H1 (cell line): ENCODE data around the gene JAG2. TPM values are rescaled to one million over a fixed set of nuclear protein-coding genes. Genes with fewer than 3 reads are reported as not detected.

ENCODE experiments used
- CTCF ChIA-PET: fragments of 300-600 bp; sonication (Branson Sonifier 250); formaldehyde crosslinking; loops from one replicate; lab custom pipeline; 2021; ENCODE audit not compliant: partially characterized antibody; lab: Charles Lee
- POLR2A ChIA-PET: fragments of 300-600 bp; sonication (Branson Sonifier 250); formaldehyde crosslinking; loops from one replicate; lab custom pipeline; 2021; ENCODE audit warnings: inconsistent platforms; ENCODE audit not compliant: partially characterized antibody; lab: Charles Lee
- DNase-seq, 2 experiments: peaks; one replicate each; pipeline versions ENCODE4 v3.0.0 to v3.0.0-alpha.2; 2010 to 2022; ENCODE audit warnings: low spot score in 2 of 2, low read depth in 1 of 2, mixed read lengths in 1 of 2
- FAIRE-seq: peaks from 2 replicates; lab custom pipeline; 2011; peaks lifted over from hg19 to GRCh38; lab: Jason Lieb, UNC
- H2AFZ ChIP-seq: 2 replicates; pipeline ENCODE4 v1.8.1; 2012; ENCODE audit warnings: low read length, inconsistent platforms
- H2AK5ac ChIP-seq: 2 replicates; pipeline ENCODE4 v1.6.1; 2013; ENCODE audit warnings: low read depth, low read length
- H2BK120ac ChIP-seq: replicated peaks from 2 replicates; pipeline ENCODE3; 2013; ENCODE audit warnings: low read depth, low read length, inconsistent platforms
- H2BK12ac ChIP-seq: 2 replicates; pipeline ENCODE4 v1.6.1; 2013; ENCODE audit warnings: low read depth, low read length
- H2BK15ac ChIP-seq: 2 replicates; pipeline ENCODE4 v1.6.1; 2013; ENCODE audit warnings: low read length
- H2BK20ac ChIP-seq: 2 replicates; pipeline ENCODE4 v1.6.1; 2013; ENCODE audit warnings: low read length
- H2BK5ac ChIP-seq: 2 replicates; pipeline ENCODE4 v1.6.1; 2013; ENCODE audit warnings: low read depth, low read length
- H3K14ac ChIP-seq: 2 replicates; pipeline ENCODE4 v1.6.1; 2013; ENCODE audit warnings: inconsistent platforms; ENCODE audit not compliant: insufficient read length
- H3K18ac ChIP-seq: 2 replicates; pipeline ENCODE4 v1.6.1; 2013; ENCODE audit warnings: low read length; ENCODE audit errors: extremely low read depth
- H3K23ac ChIP-seq: 2 replicates; pipeline ENCODE4 v1.6.1; 2013; ENCODE audit warnings: inconsistent platforms; ENCODE audit not compliant: insufficient read length
- H3K23me2 ChIP-seq: 2 replicates; pipeline ENCODE4 v1.6.1; 2013; ENCODE audit warnings: low read depth, low read length
- H3K27ac ChIP-seq: 2 replicates; pipeline ENCODE4 v1.6.1; 2011; ENCODE audit warnings: low read depth, low read length, inconsistent platforms
- H3K27me3 ChIP-seq, 4 experiments: replicated peaks in 1 of 4; 1 replicate in 1 of 4; 2 replicates in 3 of 4; pipeline versions ENCODE4 v1.6.1 to v1.8.1; 2011 to 2013; ENCODE audit warnings: low read length in 3 of 4, mild to moderate bottlenecking in 3 of 4, inconsistent platforms in 2 of 4, mixed read lengths in 2 of 4, moderate library complexity in 1 of 4; ENCODE audit not compliant: control insufficient read depth in 3 of 4, insufficient read depth in 3 of 4; ENCODE audit errors: extremely low read depth in 1 of 4
- H3K36me3 ChIP-seq, 4 experiments: 2 replicates each; pipeline versions ENCODE4 v1.6.1 to v1.8.1; 2011 to 2013; ENCODE audit warnings: mild to moderate bottlenecking in 4 of 4, low read length in 3 of 4, moderate library complexity in 2 of 4, control low read depth in 1 of 4, inconsistent platforms in 1 of 4; ENCODE audit not compliant: insufficient read depth in 4 of 4, control insufficient read depth in 2 of 4
- H3K4ac ChIP-seq: replicated peaks from 2 replicates; pipeline ENCODE3; 2013; ENCODE audit warnings: low read length, low read depth, mixed read lengths, inconsistent platforms; ENCODE audit not compliant: insufficient read length
- H3K4me1 ChIP-seq, 4 experiments: replicated peaks in 1 of 4; 1 replicate in 1 of 4; 2 replicates in 3 of 4; pipeline versions ENCODE4 v1.6.1 to v1.8.1; 2011 to 2013; ENCODE audit warnings: low read length in 3 of 4, inconsistent platforms in 2 of 4, mixed read lengths in 1 of 4; ENCODE audit not compliant: insufficient read depth in 4 of 4, control insufficient read depth in 3 of 4
- H3K4me2 ChIP-seq, 2 experiments: 2 replicates each; pipeline versions ENCODE4 v1.6.1 to v1.8.1; 2011 to 2013; ENCODE audit warnings: low read depth in 2 of 2, low read length in 2 of 2, control low read depth in 1 of 2, inconsistent platforms in 1 of 2, mild to moderate bottlenecking in 1 of 2; ENCODE audit not compliant: insufficient read depth in 1 of 2
- H3K4me3 ChIP-seq, 4 experiments: fragments of 200-600, 300-600 bp in 1 of 4; sonication (generic), shearing (Covaris generic), sonication (Bioruptor Twin) in 1 of 4; 2 replicates each; pipeline versions ENCODE4 v1.5.1 to v1.8.1; 2011 to 2016; ENCODE audit warnings: low read length in 4 of 4, low read depth in 3 of 4, control low read depth in 2 of 4, inconsistent platforms in 2 of 4, mild to moderate bottlenecking in 2 of 4, mixed read lengths in 1 of 4, moderate library complexity in 1 of 4; ENCODE audit not compliant: insufficient read depth in 2 of 4; ENCODE audit errors: extremely low read depth in 1 of 4
- H3K56ac ChIP-seq: replicated peaks from 2 replicates; pipeline ENCODE3; 2013; ENCODE audit warnings: low read depth, mild to moderate bottlenecking, mixed read lengths, low read length, inconsistent platforms; ENCODE audit not compliant: insufficient read length
- H3K79me1 ChIP-seq: 2 replicates; pipeline ENCODE4 v1.6.1; 2013; ENCODE audit warnings: low read depth, low read length, control low read depth
- H3K79me2 ChIP-seq, 2 experiments: 2 replicates each; pipeline versions ENCODE4 v1.6.1 to v1.8.1; 2012 to 2013; ENCODE audit warnings: low read length in 2 of 2, mild to moderate bottlenecking in 2 of 2, inconsistent platforms in 1 of 2; ENCODE audit not compliant: insufficient read depth in 2 of 2, control insufficient read depth in 1 of 2
- H3K9ac ChIP-seq, 4 experiments: replicated peaks in 1 of 4; 1 replicate in 1 of 4; 2 replicates in 3 of 4; pipeline versions ENCODE4 v1.6.1 to v1.8.1; 2011 to 2013; ENCODE audit warnings: low read depth in 3 of 4, low read length in 3 of 4, control low read depth in 2 of 4, mild to moderate bottlenecking in 2 of 4, moderate library complexity in 2 of 4, inconsistent platforms in 1 of 4; ENCODE audit errors: extremely low read depth in 1 of 4
- H3K9me3 ChIP-seq, 2 experiments: 2 replicates each; pipeline versions ENCODE4 v1.6.1 to v1.8.1; 2012 to 2013; ENCODE audit warnings: mild to moderate bottlenecking in 2 of 2, moderate library complexity in 2 of 2, control low read depth in 1 of 2, inconsistent platforms in 1 of 2, low read depth in 1 of 2, low read length in 1 of 2, mixed read lengths in 1 of 2; ENCODE audit not compliant: insufficient read depth in 2 of 2
- H4K20me1 ChIP-seq, 2 experiments: replicated peaks in 1 of 2; 2 replicates each; pipeline versions ENCODE3 to v1.8.1; 2011 to 2013; ENCODE audit warnings: inconsistent platforms in 2 of 2, low read length in 2 of 2, mild to moderate bottlenecking in 1 of 2; ENCODE audit not compliant: insufficient read depth in 2 of 2, control insufficient read depth in 1 of 2
- H4K5ac ChIP-seq: 2 replicates; pipeline ENCODE4 v1.6.1; 2013; ENCODE audit warnings: low read length, low read depth, mixed read lengths, inconsistent platforms; ENCODE audit not compliant: insufficient read length
- H4K8ac ChIP-seq: 2 replicates; pipeline ENCODE4 v1.8.0; 2013; ENCODE audit warnings: mild to moderate bottlenecking, moderate library complexity, low read length, inconsistent platforms; ENCODE audit not compliant: insufficient read depth; ENCODE audit errors: extremely low read depth
- H4K91ac ChIP-seq: replicated peaks from 2 replicates; pipeline ENCODE3; 2013; ENCODE audit warnings: low read length, mixed read lengths, inconsistent platforms; ENCODE audit not compliant: insufficient read length
- RFX5 ChIP-seq: IDR thresholded peaks from 2 replicates; pipeline ENCODE4 v1.6.1; 2011; ENCODE audit warnings: low read depth, low read length, improper control_type of control experiment, borderline replicate concordance
- WGBS, 2 experiments: shearing (Covaris generic) in 1 of 2; methylation state at CpG; one replicate each; pipeline versions ENCODE4 v1.1.6 to v1.1.7; 2013 to 2015; ENCODE audit warnings: low lambda C conversion rate in 2 of 2, mixed read lengths in 2 of 2, inconsistent platforms in 1 of 2, low coverage in 1 of 2, missing lambda C conversion rate in 1 of 2; ENCODE audit not compliant: insufficient replicate concordance in 2 of 2, insufficient coverage in 1 of 2, insufficient read length in 1 of 2; ENCODE audit errors: extremely low coverage in 1 of 2, missing lambda C conversion rate in 1 of 2; 5-methylcytosine and 5-hydroxymethylcytosine counted together
- polyA plus RNA-seq, 7 experiments: library from polyadenylated mRNA; depleted of rRNA in 3 of 7; stranded (reverse) in 5 of 7; unstranded in 2 of 7; fragments of >200 nt in 5 of 7; fragments of 200-250 nt in 2 of 7; gene quantifications; 1 replicate in 5 of 7; 2 replicates in 1 of 7; 4 replicates in 1 of 7; pipeline versions ENCODE4 v1.2.1 to v1.2.3, GENCODE V29; 2011 to 2013; ENCODE audit warnings: missing spikeins in 2 of 7, mixed read lengths in 2 of 7
- total RNA-seq: library from RNA; stranded (reverse); fragmentation: NEBNext Ultra II Directional; extraction: Animal tissue kit (Norgen Biotek cat#: 25700); gene quantifications from 2 replicates; pipeline ENCODE4 v1.2.1, GENCODE V29; 2021

Gene JAG2
- total and polyA plus RNA-seq, 2 of the 8 experiments (the other 6 are each of a cell fraction or from before 2014, with no cell fraction given) = 2.8 to 6.2 TPM

GRCh38 chr14:105171004-105171673 is 2.6 kb upstream of the JAG2 start:
- H3K27me3 ChIP-seq = peaks cover 9 to 25% (median 18%) of the 10 kb centered on the region in 4 experiments
- H3K18ac ChIP-seq = no peak overlapping the region
- no peak overlapping the region for H3K4me2 ChIP-seq
- H4K20me1 ChIP-seq = peaks cover 3 to 12% of the 10 kb centered on the region in 2 experiments
- H2AK5ac ChIP-seq = no peak overlapping the region
- no peak overlapping the region for H4K91ac ChIP-seq
- no peak overlapping the region for H3K23ac ChIP-seq
- no peak overlapping the region for H2BK5ac ChIP-seq
- 86% methylated on average over 19 of the region's 19 CpGs; no CpG with 5 or more reads in 1 of the 2 experiments for WGBS, 2 experiments
- ChIA-PET POLR2A (interaction anchor here (1.4 kb wide), 1 partner anchor 299 kb away, joined by 3 read pairs; no protein-coding TSS in a partner anchor), CTCF (interaction anchor here (1.0 to 5.2 kb wide), 8 partner anchors 9 to 300 kb away, joined by 3 to 36 read pairs (median 16); no protein-coding TSS in a partner anchor)
- no peak for DNase-seq
- H2BK120ac ChIP-seq = no peak overlapping the region
- no peak overlapping the region for H2AFZ ChIP-seq
- H2BK12ac ChIP-seq = no peak overlapping the region
- no peaks in the 10 kb centered on the region for H3K9me3 ChIP-seq
- no peaks in the 10 kb centered on the region for H3K36me3 ChIP-seq
- H3K4ac ChIP-seq = no peak overlapping the region
- no peak overlapping the region for H2BK15ac ChIP-seq
- no peak overlapping the region for H3K14ac ChIP-seq
- no peak overlapping the region for H3K9ac ChIP-seq
- H3K79me2 ChIP-seq = no peaks in the 10 kb centered on the region
- no peak overlapping the region for H3K4me3 ChIP-seq
- no peaks in the 10 kb centered on the region for H3K79me1 ChIP-seq
- no peak for FAIRE-seq
- no peak overlapping the region for H4K5ac ChIP-seq
- peaks cover 0 to 6% (median 3%) of the 10 kb centered on the region in 4 experiments; a peak in 6 of 7 replicates for H3K4me1 ChIP-seq
- H3K56ac ChIP-seq = no peak overlapping the region
- 0 out of 2 replicates have a peak overlapping the region, but pooled peaks have one; percentile 51 for H4K8ac ChIP-seq
- peaks cover 4% of the 10 kb centered on the region; the same call in 1 of the 2 replicates for H3K23me2 ChIP-seq
- no peak overlapping the region for H3K27ac ChIP-seq
- no peak overlapping the region for H2BK20ac ChIP-seq
- no peak for TF ChIP-seq RFX5
